Amygdala (tissue), 56 donors: ENCODE results near the gene ADGRF4.

Source experiments
- DNase-seq, 56 donors: peaks; one replicate each; lab custom pipeline; 2025; lab: John Stamatoyannopoulos, UW

The ADGRF4 gene, protein sequence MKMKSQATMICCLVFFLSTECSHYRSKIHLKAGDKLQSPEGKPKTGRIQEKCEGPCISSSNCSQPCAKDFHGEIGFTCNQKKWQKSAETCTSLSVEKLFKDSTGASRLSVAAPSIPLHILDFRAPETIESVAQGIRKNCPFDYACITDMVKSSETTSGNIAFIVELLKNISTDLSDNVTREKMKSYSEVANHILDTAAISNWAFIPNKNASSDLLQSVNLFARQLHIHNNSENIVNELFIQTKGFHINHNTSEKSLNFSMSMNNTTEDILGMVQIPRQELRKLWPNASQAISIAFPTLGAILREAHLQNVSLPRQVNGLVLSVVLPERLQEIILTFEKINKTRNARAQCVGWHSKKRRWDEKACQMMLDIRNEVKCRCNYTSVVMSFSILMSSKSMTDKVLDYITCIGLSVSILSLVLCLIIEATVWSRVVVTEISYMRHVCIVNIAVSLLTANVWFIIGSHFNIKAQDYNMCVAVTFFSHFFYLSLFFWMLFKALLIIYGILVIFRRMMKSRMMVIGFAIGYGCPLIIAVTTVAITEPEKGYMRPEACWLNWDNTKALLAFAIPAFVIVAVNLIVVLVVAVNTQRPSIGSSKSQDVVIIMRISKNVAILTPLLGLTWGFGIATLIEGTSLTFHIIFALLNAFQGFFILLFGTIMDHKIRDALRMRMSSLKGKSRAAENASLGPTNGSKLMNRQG

DNA sequence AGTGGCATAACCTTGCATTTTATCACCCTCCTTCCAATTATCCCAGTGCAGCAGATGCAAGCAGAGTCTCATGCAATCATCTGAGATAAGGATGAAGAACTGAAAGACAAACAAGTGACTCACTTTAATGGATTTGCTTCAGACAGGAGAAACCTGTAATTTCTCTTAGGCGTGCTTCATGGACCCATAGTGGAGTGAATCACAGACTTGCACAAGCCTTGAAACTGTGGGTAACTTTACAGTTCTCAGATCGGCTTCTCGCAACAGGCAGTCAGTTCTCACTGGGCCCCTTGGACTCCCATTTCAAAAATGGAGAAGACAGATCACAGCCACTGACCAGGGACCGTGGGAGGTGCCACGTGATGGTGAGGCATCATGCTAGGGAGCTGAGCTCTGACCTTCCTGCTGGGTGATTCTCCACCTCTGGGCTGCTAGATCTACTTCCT is at the start of gene ADGRF4:
Gene ADGRF4, plus strand, starts transcription at position 239 of the 446 bp plus-strand sequence. CDS start 8,666 bp downstream, outside the sequence.
- no peak for DNase-seq

DNA sequence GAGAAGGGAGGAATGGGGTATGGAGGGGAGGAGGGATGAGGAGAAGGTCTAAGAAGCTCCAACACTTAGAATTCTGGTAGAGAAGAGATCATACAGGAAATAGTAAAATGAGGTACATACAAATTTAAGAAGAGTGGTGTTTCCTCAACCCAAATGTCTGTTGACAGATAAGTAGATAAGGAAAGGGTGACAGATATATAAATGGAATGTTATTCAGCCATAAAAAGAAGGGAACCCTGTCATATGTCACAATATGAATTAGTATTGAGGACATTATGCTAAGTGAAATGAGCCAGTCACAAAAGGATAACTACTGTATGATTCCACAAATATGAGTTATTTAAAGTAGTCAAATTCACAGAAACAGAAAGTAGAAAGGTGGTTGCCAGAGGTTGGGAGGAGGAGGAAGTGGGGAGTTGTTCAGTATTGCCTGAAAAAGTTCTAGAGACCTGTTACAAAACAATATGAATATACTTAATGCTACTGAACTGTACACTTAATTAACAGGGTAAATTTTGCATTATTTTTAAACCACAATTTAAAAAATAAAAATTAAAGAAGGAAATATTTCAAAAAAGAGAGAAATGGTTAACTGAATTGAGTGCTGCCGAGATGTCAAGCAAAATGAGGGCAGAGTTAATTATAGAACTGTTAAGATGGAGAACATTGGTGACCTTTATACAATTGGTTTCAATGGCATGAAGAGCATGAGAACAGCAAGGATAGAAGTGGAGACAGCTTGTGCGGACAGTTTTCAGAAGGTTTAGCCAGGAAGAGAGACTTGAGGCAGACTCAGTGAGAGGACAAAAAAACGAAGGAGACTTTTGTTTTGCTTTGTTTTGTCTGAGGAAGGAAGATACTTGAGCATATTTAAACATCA is 47.6 kb upstream of the ADGRF4 start:
- no peak for DNase-seq

DNA sequence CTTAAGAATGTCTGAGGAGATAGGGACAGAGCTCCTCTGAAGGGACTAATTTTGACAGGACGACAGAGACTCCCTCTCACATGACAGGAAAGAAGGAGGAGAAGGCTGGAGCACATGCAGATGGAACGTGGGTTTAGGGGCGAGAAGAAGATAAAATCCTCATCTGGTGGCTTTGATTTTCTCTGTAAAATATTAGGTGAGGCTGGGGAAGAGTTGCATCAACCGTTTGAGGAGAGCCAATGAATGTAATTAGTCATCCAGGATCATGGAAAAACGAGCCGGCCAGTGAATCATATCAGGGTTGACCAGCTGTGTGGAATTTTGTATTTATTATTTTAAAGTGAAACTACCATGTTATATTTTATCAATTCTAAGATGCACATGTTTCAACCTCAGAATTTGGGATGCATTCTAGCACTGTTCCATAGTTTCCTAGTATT is 46.9 kb upstream of the ADGRF4 start:
- no peak for DNase-seq

DNA sequence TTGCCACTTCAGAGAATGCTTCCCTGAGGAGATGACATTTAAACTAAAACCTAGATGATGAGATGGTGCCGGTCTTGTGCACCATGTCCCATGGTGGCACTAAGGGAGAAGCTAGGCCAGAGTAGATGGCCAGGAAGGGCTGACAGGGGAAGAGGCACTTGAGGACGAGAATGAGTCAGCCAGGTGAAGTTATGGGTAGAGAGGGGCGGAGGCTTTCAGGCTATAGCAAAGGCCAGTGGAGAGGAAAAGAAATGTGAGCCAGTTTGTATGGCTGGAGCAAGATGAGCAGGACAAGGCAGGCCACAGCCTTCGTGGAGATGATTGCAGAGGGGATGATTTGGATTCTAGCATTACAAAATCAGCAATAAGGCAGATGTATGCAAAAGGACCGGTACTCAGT is 44.7 kb upstream of the ADGRF4 start:
- DNase-seq, result no peak

DNA sequence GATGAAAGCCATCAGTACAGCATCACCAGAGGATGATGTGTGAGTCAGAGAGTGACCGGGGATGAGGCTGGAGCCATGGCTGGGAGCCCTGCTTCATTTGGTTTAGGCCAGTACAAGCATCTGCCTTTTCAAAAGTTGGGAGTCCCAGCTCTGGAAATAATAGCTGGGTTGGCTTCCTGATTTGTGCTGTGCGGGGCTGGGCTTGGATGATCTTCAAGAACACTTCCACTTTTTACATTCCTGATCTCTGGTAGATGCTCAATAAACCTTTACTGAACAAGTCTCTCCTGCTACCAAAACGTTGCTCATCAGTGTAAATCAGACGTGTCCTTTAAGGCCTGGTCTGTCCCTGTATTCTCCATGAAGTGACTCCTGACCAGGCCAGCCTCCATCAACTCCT is 44.1 kb upstream of the ADGRF4 start:
- DNase-seq, result no peak

DNA sequence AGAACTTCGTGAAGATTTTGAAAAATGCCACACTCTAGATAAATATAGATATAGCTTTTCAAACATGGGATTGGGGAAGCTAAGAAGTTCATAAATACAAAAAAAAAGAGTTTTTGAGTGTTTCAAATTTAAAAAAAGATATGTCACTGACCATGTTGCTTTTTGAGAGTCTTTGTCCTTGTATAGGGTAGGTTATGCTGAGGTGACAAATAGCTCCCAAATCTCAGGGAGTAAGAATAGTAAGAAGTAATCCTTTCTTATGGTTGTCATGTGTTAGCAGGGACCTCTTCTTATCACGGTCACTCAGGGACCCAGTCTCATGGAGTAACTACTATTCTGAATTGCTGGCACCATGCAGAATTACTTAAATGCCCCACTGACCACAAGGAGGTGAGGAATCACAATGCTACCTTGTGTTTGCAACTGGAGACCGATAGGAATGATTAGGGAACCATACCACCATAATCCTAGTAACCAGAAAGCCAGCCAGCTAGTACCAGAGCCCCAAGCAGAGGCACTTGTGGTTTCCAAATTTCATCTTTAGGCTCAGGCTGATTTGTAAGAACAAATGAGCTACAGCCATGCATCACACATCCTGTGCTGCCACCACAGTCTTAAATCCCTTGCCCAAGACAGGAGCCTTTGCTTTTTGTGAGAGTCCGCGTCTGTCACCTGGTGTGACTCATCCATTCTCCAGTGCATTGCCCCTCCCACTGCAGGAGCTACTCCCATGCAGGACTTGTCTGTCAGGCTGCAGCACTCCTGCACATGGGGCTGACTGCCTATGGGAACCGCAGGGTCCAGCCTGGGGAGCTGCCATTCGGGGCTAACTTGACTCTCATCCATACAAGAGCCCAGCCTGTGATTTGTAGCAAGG is 42.4 kb upstream of the ADGRF4 start:
- DNase-seq, result no peak

DNA sequence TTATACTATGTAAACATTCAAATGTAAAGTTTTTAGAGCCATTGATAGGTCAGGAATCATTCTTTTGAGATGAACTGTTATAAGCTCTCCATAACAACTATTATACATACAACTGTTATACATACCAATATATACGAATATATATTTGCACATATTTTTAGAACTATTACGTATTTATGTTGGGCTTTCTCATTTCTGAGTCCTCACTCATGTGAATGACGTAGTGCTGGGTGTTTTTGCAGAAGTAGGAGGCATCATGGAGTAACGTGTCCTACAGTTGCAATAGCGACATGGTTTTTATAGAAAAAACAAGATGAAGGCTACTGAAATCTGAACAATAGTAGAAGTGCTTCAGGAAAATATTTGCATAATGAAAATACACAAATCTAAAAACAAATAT is 36.4 kb upstream of the ADGRF4 start:
- DNase-seq, result no peak

DNA sequence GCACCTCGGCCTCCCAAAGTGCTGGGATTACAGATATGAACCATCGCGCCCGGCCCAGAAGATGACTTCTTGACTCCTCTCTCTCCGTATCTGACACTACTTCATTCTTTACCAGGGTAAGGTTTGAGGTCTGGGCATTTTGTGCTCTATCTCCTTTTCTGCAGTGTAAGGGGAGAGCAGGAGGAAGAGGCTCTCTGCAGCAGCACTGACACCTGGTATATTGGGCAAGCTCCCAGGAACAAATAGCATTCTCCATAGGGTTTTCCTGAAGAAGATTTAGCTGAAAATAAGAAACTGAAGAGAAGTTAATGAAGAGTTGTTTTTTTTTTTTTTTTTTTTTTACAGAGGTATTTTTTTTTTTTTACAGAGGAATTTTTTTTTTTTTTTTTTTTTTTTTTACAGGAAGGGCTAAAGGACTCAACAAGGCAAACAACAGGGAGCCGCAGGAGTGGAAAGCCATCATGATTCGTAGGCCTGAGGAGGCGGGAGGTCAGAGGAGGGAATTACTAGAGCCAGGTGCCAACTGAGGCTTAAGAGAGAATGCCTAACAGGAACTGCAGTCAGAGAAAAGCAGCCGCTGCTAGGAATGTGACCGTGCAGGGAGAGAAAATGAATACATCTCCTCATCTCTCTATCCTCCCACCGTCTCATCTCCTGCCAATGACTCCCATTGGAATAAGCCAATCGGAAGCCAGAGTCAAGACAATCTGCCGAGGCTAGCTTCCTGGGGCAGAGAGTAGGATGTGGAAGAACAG is 34.7 kb upstream of the ADGRF4 start:
- no peak for DNase-seq

DNA sequence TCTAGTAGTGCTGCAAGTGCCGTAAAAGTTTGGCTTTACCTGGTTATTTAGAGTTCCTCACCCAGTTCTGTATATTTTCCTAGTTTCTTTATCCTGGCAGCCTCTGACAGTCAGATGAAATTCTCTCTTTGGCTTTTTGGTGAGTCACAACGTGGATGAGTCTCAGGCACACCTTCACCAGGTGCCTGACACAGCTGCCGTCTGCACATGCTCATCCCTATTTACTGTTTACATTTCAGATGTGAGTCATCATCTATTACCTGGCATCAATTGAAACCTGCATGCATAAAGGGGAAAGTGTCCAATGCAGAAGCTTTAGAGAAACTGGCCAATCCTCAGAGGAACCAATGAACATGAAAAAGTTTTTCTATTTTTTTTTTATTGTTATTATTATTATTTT is 33.3 kb upstream of the ADGRF4 start:
- DNase-seq, result no peak

DNA sequence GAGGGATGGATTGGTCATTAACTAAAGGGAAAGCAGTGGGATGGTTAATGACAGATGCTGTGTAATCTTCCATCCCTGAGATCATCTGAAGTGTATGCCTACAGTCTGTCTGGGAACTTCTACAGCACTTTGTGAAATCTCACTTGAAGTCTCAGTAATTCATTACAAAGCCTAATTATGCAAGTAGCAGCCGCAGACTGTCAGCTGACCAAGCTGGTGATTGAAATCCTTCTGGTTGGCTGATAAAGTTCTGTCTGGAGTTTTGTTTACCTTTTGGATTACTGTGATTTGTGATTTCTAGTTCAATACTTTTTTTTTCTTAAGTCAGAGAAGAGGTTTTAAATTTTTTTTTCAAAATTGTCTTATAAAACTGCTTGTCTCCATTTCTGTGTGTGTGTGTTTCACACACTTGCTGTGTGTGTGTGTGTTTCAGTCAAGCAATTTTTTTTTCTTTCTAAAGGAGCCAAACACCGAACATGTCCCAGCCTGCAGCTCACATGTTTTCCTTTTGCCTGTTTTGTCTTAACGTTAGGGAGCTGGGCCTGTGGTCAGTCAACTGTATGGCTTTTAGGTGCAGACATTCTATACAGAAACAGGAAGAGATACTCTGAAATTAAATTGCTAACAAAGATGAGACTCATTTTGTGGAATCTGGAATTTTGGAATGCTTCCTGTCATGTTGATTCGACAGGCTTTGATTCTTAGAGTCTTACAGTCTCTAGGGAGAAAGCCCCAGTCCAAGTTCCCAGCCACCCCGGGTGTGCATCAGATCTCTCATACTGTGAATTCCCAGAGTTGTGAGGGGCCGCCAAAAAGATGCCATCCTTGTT is 28.5 kb upstream of the ADGRF4 start:
- DNase-seq, result no peak

DNA sequence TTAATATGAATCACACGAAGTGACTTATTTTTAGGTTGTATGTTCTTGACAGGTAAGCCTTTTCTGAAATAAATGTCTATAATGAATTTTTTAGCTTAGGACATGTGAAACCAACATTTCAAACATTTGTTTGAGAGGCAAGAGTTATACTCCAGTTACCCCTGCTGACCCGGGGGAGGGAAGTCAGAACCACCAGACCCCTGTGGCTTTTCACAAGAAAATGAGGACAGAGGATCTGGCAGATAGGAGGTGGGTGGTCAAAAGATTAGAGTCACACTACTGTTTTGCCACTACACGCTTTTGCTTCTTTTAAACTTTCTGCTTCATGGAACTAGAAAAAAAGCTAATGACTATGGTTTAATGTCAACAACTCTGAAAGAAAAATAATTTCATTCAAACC is 27.5 kb upstream of the ADGRF4 start:
- no peak for DNase-seq

DNA sequence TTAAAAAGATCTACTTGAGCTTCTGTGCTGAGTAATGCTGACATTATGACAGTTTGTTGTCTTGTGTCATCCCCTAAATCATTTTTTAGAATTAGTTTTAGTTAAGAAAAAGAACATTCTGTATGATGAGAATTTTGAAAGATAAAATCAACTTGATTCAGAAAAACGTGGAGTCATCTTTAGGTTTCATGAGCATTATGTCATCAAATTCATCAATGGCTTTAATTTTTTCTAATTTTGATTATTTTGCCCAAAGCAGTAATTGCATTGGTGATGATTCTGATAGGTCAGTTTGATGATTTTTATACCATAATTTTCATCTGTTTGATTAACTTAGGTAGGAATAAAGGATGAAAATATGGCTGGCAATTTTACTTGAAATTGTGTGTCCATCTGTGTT is 26.6 kb upstream of the ADGRF4 start:
- DNase-seq, result no peak

DNA sequence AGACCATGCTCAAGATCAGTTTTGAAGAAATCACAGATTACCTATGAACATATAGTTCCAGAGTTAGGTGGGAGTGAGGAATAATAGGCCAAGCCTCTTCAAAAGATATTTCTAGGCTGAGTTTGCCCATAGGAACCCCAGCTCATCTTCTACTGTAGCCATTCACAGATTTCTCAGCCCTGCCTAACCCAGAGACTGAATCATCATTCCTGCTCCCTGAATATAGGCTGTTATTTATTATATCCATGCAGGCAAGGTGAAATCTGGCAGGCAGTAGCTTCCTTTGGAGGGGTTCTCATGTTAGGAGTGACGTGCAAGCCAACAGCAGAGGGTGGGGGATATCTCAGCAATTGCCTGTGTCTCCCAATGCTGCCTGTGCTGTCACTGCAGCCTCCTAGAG is 25.6 kb upstream of the ADGRF4 start:
- DNase-seq, result no peak

DNA sequence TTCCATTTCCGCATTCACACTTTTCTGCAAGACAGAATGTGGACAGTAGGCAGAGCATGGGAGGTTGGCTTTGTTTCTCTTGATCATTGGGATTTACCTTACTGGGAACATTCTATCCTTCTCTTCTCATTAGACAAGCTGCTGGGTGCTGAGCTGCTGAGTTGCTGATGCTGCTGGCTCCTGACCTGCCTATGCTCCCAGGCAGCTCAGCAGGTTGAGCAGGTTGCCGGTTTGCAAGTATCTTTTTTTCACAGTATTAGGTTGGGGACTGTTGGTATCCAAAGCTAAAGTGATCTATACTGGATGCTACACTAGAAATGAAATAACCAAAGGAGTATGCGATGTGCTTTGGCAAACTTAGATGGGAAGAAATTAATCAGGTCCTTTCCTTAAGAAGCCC is 23.7 kb upstream of the ADGRF4 start:
- no peak for DNase-seq

DNA sequence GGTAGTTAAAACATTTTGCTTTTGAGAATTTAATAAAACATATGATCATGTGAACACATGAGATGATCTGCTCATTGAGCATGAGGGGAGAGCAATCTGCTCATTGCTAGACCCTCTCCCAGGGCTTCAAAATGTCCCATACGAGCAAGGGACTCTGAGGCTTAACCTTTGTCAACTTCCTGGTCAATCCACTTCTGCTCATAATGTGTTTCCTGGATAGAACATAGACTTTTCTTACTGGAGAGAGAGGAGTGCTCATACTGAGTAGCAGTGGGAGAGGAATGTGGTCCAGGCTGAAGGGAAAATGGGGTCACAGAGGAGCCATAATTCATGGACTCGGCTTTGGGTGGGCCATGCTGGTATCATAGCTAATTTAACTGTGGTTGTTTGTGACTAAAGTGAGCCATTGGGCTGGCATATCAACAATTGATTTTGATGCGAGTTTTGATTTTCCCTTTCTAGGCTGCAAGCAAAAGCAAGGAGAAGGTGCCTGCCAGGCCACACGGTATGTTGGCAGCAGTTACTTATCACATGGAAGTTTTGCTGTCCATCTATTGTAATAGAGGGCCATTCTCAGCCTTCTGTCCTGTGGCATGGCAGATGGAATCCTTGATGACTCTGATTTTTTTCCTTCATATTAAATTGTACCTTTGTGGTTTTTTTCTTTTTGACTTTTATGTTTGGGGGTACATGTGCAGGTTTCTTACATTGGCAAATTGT is 20.8 kb upstream of the ADGRF4 start:
- DNase-seq, result no peak

DNA sequence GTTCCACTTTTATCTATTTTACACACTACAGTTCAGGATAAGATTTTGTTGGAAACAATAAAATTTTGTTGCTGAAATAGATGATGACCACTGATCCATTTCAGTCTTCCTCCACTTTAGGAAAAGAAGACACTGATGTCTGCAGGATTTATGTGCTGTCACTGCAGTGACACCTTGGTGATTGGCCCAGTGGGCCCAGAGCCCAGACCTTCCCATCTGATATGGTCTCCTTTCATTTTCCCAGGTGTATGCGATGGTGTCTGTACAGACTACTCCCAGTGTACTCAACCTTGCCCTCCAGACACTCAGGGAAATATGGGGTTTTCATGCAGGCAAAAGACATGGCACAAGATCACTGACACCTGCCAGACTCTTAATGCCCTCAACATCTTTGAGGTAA is 19.6 kb upstream of the ADGRF4 start:
- DNase-seq, result no peak

DNA sequence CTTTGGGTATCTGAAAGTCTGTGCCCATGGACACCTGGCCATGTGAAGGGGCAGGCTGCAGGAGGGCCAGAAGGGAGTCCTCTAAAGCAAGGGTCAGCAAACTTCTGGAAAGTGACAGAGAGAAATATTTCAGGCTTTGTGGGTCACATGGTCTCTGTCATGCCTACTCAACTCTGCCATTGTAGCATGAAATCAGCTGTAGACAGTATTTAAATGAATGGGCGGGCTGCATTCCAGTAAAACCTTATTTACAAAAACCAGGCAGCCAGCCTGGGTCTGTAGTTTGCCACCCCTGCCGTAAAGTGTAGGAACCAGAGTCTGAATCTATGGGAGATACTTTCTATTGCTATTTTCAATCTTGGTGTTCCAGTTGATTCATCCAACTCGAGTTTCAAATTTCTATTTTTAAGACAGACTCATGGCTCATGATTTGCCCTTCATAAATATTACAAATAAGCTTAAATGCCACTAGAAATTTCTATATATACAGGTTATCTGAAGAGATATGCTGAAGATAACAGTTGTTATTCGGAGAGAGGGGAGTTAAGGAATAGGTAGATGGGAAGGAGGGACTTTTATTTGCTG is 19.0 kb upstream of the ADGRF4 start:
- no peak for DNase-seq
